Endothelial cell of umbilical vein (primary cell): ENCODE results near the gene CDK5RAP2. TPM values are rescaled to one million over a fixed set of nuclear protein-coding genes. Genes with fewer than 3 reads are reported as not detected.

Experiments used
- BruUV-seq: library from RNA; stranded (reverse); fragments of 400-500 nt; replicated peaks from 2 replicates; lab custom pipeline; 2021; lab: Mats Ljungman, UMichigan
- CTCF ChIA-PET: fragments of 300-600, 350-600 bp; sonication (Branson Sonifier 250); formaldehyde crosslinking; loops from one replicate; lab custom pipeline; 2021; ENCODE audit warnings: antibody characterized with exemption, inconsistent platforms; lab: Charles Lee
- POLR2A ChIA-PET: fragments of 300-600, 350-600 bp; sonication (Branson Sonifier 250); formaldehyde crosslinking; loops from one replicate; lab custom pipeline; 2021; ENCODE audit warnings: antibody characterized with exemption, inconsistent platforms; lab: Charles Lee
- DNase-seq: peaks from one replicate; pipeline ENCODE4 v3.0.0-alpha.2; 2011; ENCODE audit warnings: low read depth, low spot score
- FAIRE-seq: peaks from 2 replicates; lab custom pipeline; 2011; peaks lifted over from hg19 to GRCh38; lab: Jason Lieb, UNC
- H2AFZ ChIP-seq: 2 replicates; pipeline ENCODE4 v1.6.0; 2012; ENCODE audit warnings: low read depth, low read length, control low read depth, inconsistent platforms
- H3K27ac ChIP-seq: 2 replicates; pipeline ENCODE4 v1.5.1; 2011; ENCODE audit warnings: low read depth, mild to moderate bottlenecking, control low read depth, low read length, moderate library complexity; ENCODE audit not compliant: insufficient read depth
- H3K27me3 ChIP-seq, 2 experiments: 2 replicates each; pipeline versions ENCODE4 v1.6.0 to v1.6.1; 2011; ENCODE audit warnings: low read length in 2 of 2, mixed read lengths in 1 of 2; ENCODE audit not compliant: control insufficient read depth in 2 of 2, insufficient read depth in 2 of 2
- H3K36me3 ChIP-seq, 2 experiments: 2 replicates in 1 of 2; 3 replicates in 1 of 2; pipeline ENCODE4 v1.5.1; 2011; ENCODE audit warnings: low read length in 2 of 2, mild to moderate bottlenecking in 1 of 2, moderate library complexity in 1 of 2; ENCODE audit not compliant: control insufficient read depth in 2 of 2, insufficient read depth in 2 of 2; ENCODE audit errors: extremely low read depth in 1 of 2
- H3K4me1 ChIP-seq: 3 replicates; pipeline ENCODE4 v1.5.1; 2011; ENCODE audit warnings: mild to moderate bottlenecking, low read length; ENCODE audit not compliant: control insufficient read depth, insufficient read depth; ENCODE audit errors: extremely low read depth
- H3K4me2 ChIP-seq: 2 replicates; pipeline ENCODE4 v1.6.1; 2011; ENCODE audit warnings: low read length, control low read depth, mixed read lengths; ENCODE audit not compliant: insufficient read depth
- H3K4me3 ChIP-seq, 3 experiments: fragments of 200-600 bp in 1 of 3; sonication (generic), shearing (Covaris generic) in 1 of 3; replicated peaks in 1 of 3; 2 replicates each; pipeline ENCODE4 v1.5.1; 2011 to 2016; ENCODE audit warnings: control low read depth in 3 of 3, low read length in 3 of 3, mild to moderate bottlenecking in 2 of 3, inconsistent platforms in 1 of 3, low read depth in 1 of 3, moderate library complexity in 1 of 3; ENCODE audit not compliant: insufficient read depth in 1 of 3
- H3K79me2 ChIP-seq: 2 replicates; pipeline ENCODE4 v1.6.0; 2012; ENCODE audit warnings: low read length, inconsistent platforms; ENCODE audit not compliant: control insufficient read depth, insufficient read depth
- H3K9ac ChIP-seq: replicated peaks from 2 replicates; pipeline ENCODE3; 2011; ENCODE audit warnings: low read length, control low read depth; ENCODE audit not compliant: insufficient read depth; ENCODE audit errors: extremely low read depth
- H3K9me1 ChIP-seq: replicated peaks from 3 replicates; pipeline ENCODE4 v1.6.0; 2011; ENCODE audit warnings: mild to moderate bottlenecking, low read length; ENCODE audit not compliant: control insufficient read depth, insufficient read depth; ENCODE audit errors: extremely low read depth
- H3K9me3 ChIP-seq: replicated peaks from 2 replicates; pipeline ENCODE4 v1.5.1; 2012; ENCODE audit warnings: low read length, inconsistent platforms; ENCODE audit not compliant: control insufficient read depth, insufficient read depth
- H4K20me1 ChIP-seq: replicated peaks from 2 replicates; pipeline ENCODE3; 2011; ENCODE audit warnings: mild to moderate bottlenecking, low read length; ENCODE audit not compliant: control insufficient read depth, insufficient read depth; ENCODE audit errors: extremely low read depth
- EZH2 ChIP-seq: IDR thresholded peaks from 2 replicates; pipeline ENCODE4 v1.6.1; 2012; ENCODE audit warnings: borderline replicate concordance, low read depth, mild to moderate bottlenecking, moderate library complexity, low read length, inconsistent platforms; ENCODE audit not compliant: severe bottlenecking
- FOS ChIP-seq: IDR thresholded peaks from 2 replicates; pipeline ENCODE4 v1.6.1; 2011; ENCODE audit warnings: mild to moderate bottlenecking, low read length, moderate library complexity, borderline replicate concordance; ENCODE audit not compliant: insufficient read depth
- GATA2 ChIP-seq: IDR thresholded peaks from 2 replicates; pipeline ENCODE4 v1.7.0; 2011; ENCODE audit warnings: low read depth, mild to moderate bottlenecking, moderate library complexity, mixed read lengths, low read length; ENCODE audit not compliant: insufficient read length, insufficient read depth
- JUN ChIP-seq: IDR thresholded peaks from 2 replicates; pipeline ENCODE4 v1.6.1; 2011; ENCODE audit warnings: borderline replicate concordance, low read depth; ENCODE audit not compliant: insufficient read length, insufficient read depth
- MYC ChIP-seq: IDR thresholded peaks from one replicate; pipeline ENCODE4 v1.6.1; 2011; ENCODE audit warnings: mild to moderate bottlenecking, low read depth, low read length
- POLR2A ChIP-seq: IDR thresholded peaks from 2 replicates; pipeline ENCODE4 v1.6.1; 2012; ENCODE audit warnings: low read depth, mild to moderate bottlenecking, control low read depth, low read length
- POLR2AphosphoS5 ChIP-seq: IDR thresholded peaks from 2 replicates; pipeline ENCODE4 v1.6.1; 2012; ENCODE audit warnings: low read depth, mild to moderate bottlenecking, control low read depth, low read length, moderate library complexity; ENCODE audit not compliant: insufficient read depth
- dilution Hi-C: fragments of 300-500 bp; cut with MboI; formaldehyde crosslinking; loops from one replicate; pipeline ENCODE4 v1.15.0; 2019; ENCODE audit warnings: low sequenced_read_pairs; ENCODE audit not compliant: extremely low pct_ligation_motif_present
- intact Hi-C: fragments of 100-400 bp; cut with micrococcal nuclease; formaldehyde crosslinking; loops from one replicate; pipeline ENCODE4 v1.10.0; 2022
- polyA plus RNA-seq, 4 experiments: library from polyadenylated mRNA; depleted of rRNA in 3 of 4; stranded (reverse) in 3 of 4; unstranded in 1 of 4; fragments of >200 nt; gene quantifications; 2 replicates each; pipeline versions ENCODE4 v1.2.1 to v1.2.3, GENCODE V29; 2011 to 2012; ENCODE audit warnings: missing spikeins in 1 of 4
- total RNA-seq: library from RNA; stranded (reverse); gene quantifications from 2 replicates; pipeline ENCODE4 v1.2.3, GENCODE V29; 2021
- TF ChIP-seq, protein P1 (sequence below), 2 donors: IDR thresholded peaks; 1 replicate in 1 of 2; 2 replicates in 1 of 2; pipeline ENCODE4 v1.5.1; 2011; ENCODE audit warnings: low read length in 2 of 2, mild to moderate bottlenecking in 2 of 2, moderate library complexity in 2 of 2, control low read depth in 1 of 2, inconsistent platforms in 1 of 2, low read depth in 1 of 2; ENCODE audit not compliant: insufficient read depth in 1 of 2; ENCODE audit errors: extremely low read depth in 1 of 2
- TF ChIP-seq, protein P2 (sequence below): IDR thresholded peaks from 2 replicates; pipeline ENCODE4 v1.6.1; 2011; ENCODE audit not compliant: insufficient read depth, insufficient read length

Gene CDK5RAP2
- total and polyA plus RNA-seq, 2 donors (not counting 3 experiments of a cell fraction or from before 2014, with no cell fraction given): 17.5 to 56.7 TPM

DNA sequence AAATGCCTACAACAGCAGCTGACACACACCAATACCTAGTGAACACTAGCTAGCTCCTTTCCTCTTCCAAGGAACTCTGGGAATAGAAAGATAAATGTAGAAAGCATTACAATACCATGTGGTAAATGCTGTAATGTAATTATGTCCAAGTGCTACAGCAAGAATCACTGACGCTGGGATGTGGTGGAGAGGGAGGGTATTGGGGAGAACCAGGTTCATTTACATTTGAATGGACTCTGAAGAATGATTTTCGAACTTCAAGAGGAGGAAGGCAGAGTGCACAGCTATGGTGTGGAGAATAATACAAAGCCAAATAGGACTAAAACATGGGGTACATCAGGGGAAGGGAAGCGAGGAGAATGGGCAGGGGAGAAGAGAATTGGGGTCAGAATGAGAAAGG lies 158.0 kb downstream of the CDK5RAP2 start:
- dilution Hi-C loops (no loop called here), intact Hi-C loops (no loop called here)
- DNase-seq (no peak), FAIRE-seq (no peak)
- ChIA-PET CTCF (interaction anchor here (1.0 to 1.7 kb wide), 2 partner anchors 17 to 55 kb away, joined by 3 to 6 read pairs; no protein-coding TSS in a partner anchor), POLR2A (no interaction called here)
- TF ChIP-seq GATA2 (no peak), JUN (no peak), POLR2AphosphoS5 (no peak), MYC (no peak), POLR2A (no peak), FOS (no peak), EZH2 (no peak)
- TF ChIP-seq, protein P1, sequence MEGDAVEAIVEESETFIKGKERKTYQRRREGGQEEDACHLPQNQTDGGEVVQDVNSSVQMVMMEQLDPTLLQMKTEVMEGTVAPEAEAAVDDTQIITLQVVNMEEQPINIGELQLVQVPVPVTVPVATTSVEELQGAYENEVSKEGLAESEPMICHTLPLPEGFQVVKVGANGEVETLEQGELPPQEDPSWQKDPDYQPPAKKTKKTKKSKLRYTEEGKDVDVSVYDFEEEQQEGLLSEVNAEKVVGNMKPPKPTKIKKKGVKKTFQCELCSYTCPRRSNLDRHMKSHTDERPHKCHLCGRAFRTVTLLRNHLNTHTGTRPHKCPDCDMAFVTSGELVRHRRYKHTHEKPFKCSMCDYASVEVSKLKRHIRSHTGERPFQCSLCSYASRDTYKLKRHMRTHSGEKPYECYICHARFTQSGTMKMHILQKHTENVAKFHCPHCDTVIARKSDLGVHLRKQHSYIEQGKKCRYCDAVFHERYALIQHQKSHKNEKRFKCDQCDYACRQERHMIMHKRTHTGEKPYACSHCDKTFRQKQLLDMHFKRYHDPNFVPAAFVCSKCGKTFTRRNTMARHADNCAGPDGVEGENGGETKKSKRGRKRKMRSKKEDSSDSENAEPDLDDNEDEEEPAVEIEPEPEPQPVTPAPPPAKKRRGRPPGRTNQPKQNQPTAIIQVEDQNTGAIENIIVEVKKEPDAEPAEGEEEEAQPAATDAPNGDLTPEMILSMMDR (IDR thresholded peaks at IDR 0.05; ENCODE audit: extremely low read depth in 1 of 2, insufficient read depth in 1 of 2, low read depth in 1 of 2, low read length in 2 of 2): no peak
- TF ChIP-seq, protein P2, sequence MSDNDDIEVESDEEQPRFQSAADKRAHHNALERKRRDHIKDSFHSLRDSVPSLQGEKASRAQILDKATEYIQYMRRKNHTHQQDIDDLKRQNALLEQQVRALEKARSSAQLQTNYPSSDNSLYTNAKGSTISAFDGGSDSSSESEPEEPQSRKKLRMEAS: no peak
- Histone ChIP-seq H3K9ac (no peak overlapping the region), H3K4me2 (no peak overlapping the region), H3K36me3 (peaks cover 0 to 3% of the 10 kb centered on the region in 2 experiments), H3K9me1 (no peaks in the 10 kb centered on the region), H3K27ac (no peak overlapping the region), H3K79me2 (no peaks in the 10 kb centered on the region), H2AFZ (no peak overlapping the region), H3K27me3 (no peaks in the 10 kb centered on the region), H3K9me3 (no peaks in the 10 kb centered on the region), H3K4me3 (no peak overlapping the region), H4K20me1 (no peaks in the 10 kb centered on the region), H3K4me1 (no peaks in the 10 kb centered on the region)
- no TSS peak for BruUV-seq
